ENCODE data around the gene TSPAN18. TPM values are rescaled to one million over a fixed set of nuclear protein-coding genes. Genes with fewer than 3 reads are reported as not detected.

Gene TSPAN18
- total RNA-seq, 1 experiment from 2014 or later: 18.3 TPM

- H3K36me3 ChIP-seq (ENCODE audit: control insufficient read depth in 1 of 2, insufficient read depth in 2 of 2, low read length in 2 of 2): no peaks in the 10 kb centered on the region
- peaks cover 0 to 8% of the 10 kb centered on the region in 2 experiments; a peak in 1 of 4 replicates for H3K4me1 ChIP-seq (ENCODE audit: control insufficient read depth in 1 of 2, insufficient read depth in 2 of 2, low read length in 2 of 2)
- BruUV-seq (replicated peaks): no TSS peak
- ChIA-PET RAD21 (ENCODE audit: low non-redundant PET in 1 of 2, low total read pairs in 2 of 2, uncharacterized antibody in 2 of 2, unreplicated experiment in 2 of 2) (no interaction called here), POLR2A (no interaction called here), CTCF (no interaction called here)
- intact Hi-C loops (cut with micrococcal nuclease): no loop called here
- no peaks in the 10 kb centered on the region for H4K20me1 ChIP-seq (ENCODE audit: insufficient read depth)
- no peaks in the 10 kb centered on the region for H3K27me3 ChIP-seq (ENCODE audit: insufficient read depth, low read length)
- no peaks in the 10 kb centered on the region for H3K79me2 ChIP-seq (ENCODE audit: insufficient read depth, low read length)
- ATAC-seq: no peak; the same call in 1 of the 2 replicates
- DNase-seq (ENCODE audit: low read depth, low spot score): no peak
- no peak overlapping the region for H3K27ac ChIP-seq (ENCODE audit: low read depth, low read length)
- H3K9ac ChIP-seq (ENCODE audit: low read length): no peak overlapping the region
- no peak overlapping the region for H3K4me3 ChIP-seq (replicated peaks in 1 of 2; ENCODE audit: low read depth in 1 of 2, low read length in 2 of 2)
- no peak for TF ChIP-seq SIN3A (IDR thresholded peaks at IDR 0.05; ENCODE audit: low read depth)
- H3K4me2 ChIP-seq (ENCODE audit: low read length): no peak overlapping the region
- no peaks in the 10 kb centered on the region; a peak in 1 of 4 replicates for H3K9me3 ChIP-seq (ENCODE audit: control insufficient read depth in 1 of 2, insufficient read depth in 1 of 2, low read depth in 1 of 2, low read length in 2 of 2)
- H2AFZ ChIP-seq (ENCODE audit: low read depth, low read length, poor library complexity, severe bottlenecking): no peak overlapping the region
- no peaks in the 10 kb centered on the region for H3K9me2 ChIP-seq (ENCODE audit: insufficient read depth)
These were observed 27.0 kb upstream of the TSPAN18 start for GRCh38 chr11:44699497-44700408.

GRCh38 chr11:44701276-44701675, 25.5 kb upstream of the TSPAN18 start:
- intact Hi-C loops (cut with micrococcal nuclease): no loop called here
- no peaks in the 10 kb centered on the region; a peak in 1 of 4 replicates for H3K9me3 ChIP-seq (ENCODE audit: control insufficient read depth in 1 of 2, insufficient read depth in 1 of 2, low read depth in 1 of 2, low read length in 2 of 2)
- no TSS peak for BruUV-seq (replicated peaks)
- no peak overlapping the region for H3K4me3 ChIP-seq (replicated peaks in 1 of 2; ENCODE audit: low read depth in 1 of 2, low read length in 2 of 2)
- no peak overlapping the region for H3K4me2 ChIP-seq (ENCODE audit: low read length)
- no peak for ATAC-seq
- H3K36me3 ChIP-seq (ENCODE audit: control insufficient read depth in 1 of 2, insufficient read depth in 2 of 2, low read length in 2 of 2): no peaks in the 10 kb centered on the region
- no peak overlapping the region for H3K9ac ChIP-seq (ENCODE audit: low read length)
- POLR2A ChIA-PET: no interaction called here
- no peak for TF ChIP-seq YY1 (IDR thresholded peaks at IDR 0.05; ENCODE audit: extremely low read depth, insufficient replicate concordance, low read depth, low read length)
- no peak for TF ChIP-seq EGR1 (IDR thresholded peaks at IDR 0.05; ENCODE audit: low read depth)
- H2AFZ ChIP-seq (ENCODE audit: low read depth, low read length, poor library complexity, severe bottlenecking): no peak overlapping the region
- no peaks in the 10 kb centered on the region for H4K20me1 ChIP-seq (ENCODE audit: insufficient read depth)
- H3K27me3 ChIP-seq (ENCODE audit: insufficient read depth, low read length): no peaks in the 10 kb centered on the region
- no peak for DNase-seq (ENCODE audit: low read depth, low spot score)
- H3K9me2 ChIP-seq (ENCODE audit: insufficient read depth): no peaks in the 10 kb centered on the region
- CTCF ChIA-PET: no interaction called here
- H3K79me2 ChIP-seq (ENCODE audit: insufficient read depth, low read length): no peaks in the 10 kb centered on the region
- RAD21 ChIA-PET (ENCODE audit: low non-redundant PET in 1 of 2, low total read pairs in 2 of 2, uncharacterized antibody in 2 of 2, unreplicated experiment in 2 of 2): no interaction called here
- H3K4me1 ChIP-seq (ENCODE audit: control insufficient read depth in 1 of 2, insufficient read depth in 2 of 2, low read length in 2 of 2): peaks cover 0 to 8% of the 10 kb centered on the region in 2 experiments; a peak in 1 of 4 replicates
- no peak overlapping the region for H3K27ac ChIP-seq (ENCODE audit: low read depth, low read length)

Data from HCT116 (cell line).